Activated CD4-positive, alpha-beta T cell treated with anti-CD3 and anti-CD28 coated beads for 24 hours (primary cell): ENCODE data around the gene IFT122.

ENCODE experiments used
- DNase-seq, 2 donors: peaks; one replicate each; pipeline ENCODE4 v3.0.0-alpha.2; 2020; ENCODE audit warnings: low read depth in 2 of 2

Gene IFT122

GRCh38 chr3:129518581-129518980 lies 78.6 kb downstream of the IFT122 start:
- DNase-seq: no peak

DNA sequence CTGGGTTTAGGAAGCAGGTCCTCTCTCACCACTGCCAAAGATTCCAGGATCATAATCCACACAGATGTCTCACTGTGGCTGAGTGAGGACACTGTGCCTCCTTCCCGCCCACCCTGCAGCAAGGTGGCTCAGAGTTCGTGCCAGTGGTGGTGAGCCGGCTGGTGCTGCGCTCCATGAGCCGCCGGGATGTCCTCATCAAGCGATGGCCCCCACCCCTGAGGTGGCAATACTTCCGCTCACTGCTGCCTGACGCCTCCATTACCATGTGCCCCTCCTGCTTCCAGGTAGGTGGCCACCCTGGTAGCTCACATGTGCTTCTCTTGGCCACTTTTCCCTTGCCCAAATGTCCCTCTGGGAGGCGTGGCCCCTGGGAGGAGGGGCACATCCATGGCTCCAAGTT lies 79.4 kb downstream of the IFT122 start:
- no peak for DNase-seq

DNA sequence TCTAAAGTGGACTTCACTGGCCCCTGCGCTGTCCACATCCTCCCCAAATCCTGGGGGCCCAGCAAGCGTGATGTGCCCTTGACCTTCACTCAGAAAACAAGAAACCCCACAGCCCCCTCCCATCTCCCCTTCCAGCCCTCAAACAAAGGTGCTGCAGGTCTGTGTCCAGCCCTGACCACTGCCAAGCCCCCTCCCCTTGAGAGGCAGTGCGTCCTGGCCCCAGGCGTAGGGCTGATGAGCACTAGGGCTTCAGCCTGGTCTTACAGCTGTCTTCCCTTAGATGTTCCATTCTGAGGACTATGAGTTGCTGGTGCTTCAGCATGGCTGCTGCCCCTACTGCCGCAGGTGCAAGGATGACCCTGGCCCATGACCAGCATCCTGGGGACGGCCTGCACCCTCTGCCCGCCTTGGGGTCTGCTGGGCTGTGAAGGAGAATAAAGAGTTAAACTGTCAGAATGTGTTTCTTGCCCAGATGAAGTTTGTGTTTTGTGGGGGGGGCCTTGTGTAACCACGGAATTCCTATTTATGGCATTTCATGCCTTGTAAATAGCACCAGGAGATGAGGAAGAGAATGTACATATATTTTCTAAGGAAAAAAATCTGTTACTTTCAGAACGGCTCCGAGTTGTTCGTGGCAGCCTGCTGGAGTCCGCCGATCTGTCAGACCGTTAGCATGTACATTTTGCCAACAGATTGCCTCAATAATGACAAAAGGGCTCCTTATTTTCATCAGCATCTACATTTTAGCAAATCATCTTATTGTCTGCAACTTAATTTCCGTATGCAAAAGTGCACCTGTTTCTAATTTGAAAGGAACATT lies 80.1 kb downstream of the IFT122 start:
- no peak for DNase-seq

- no peak for DNase-seq
Measured at GRCh38 chr3:129520960-129521359, 80.9 kb downstream of the IFT122 start.

- DNase-seq: no peak
Measured at GRCh38 chr3:129521611-129522010, 81.6 kb downstream of the IFT122 start.

DNA sequence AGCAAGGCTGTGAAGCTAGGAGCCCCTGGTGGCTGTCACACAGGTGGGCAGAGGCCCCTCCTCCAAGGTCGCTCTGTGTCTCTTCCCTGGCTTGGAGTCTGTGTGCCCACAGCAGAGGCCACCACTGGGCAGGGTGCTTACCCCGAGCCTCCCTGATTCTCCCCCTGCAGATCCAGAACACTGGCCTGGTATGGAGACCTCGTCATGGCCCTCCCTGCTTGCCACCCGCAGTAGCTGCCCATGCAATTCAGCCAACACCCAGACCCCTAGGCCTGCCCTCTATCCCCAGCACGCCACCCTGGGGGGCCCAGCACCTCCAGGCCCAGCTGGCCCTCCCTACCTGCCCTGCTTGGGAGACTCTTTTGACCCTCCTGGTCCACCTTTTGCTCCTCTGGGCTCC lies 82.9 kb downstream of the IFT122 start:
- no peak for DNase-seq

DNA sequence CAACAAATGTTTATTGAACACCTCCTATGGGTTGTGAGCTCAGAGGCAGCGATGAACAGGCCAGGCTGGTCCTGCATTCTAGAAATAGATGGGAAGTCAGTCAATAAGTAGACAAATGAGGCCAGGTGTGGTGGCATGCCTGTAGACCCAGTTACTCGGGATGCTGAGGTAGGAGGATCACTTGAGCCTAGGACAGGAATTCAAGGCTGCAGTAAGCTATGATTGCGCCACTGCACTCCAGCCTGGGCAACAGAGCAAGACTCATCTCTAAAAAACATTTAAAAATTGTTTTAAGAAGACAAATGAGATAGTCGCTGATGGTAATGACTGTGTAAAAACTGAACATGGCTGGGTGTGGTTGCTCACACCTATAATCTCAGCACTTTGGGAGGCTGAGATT lies 84.1 kb downstream of the IFT122 start:
- no peak for DNase-seq

- no peak for DNase-seq
Measured at GRCh38 chr3:129525341-129525968, 85.4 kb downstream of the IFT122 start.

GRCh38 chr3:129526121-129526900 lies 86.3 kb downstream of the IFT122 start:
- no peak for DNase-seq

GRCh38 chr3:129527262-129527661 lies 87.2 kb downstream of the IFT122 start:
- no peak for DNase-seq

GRCh38 chr3:129528589-129529100 lies 88.6 kb downstream of the IFT122 start, which contains the start of gene RHO:
TSS of gene RHO (plus strand) at chr3:129528639. CDS start at chr3:129528734, 95 bp downstream.
- no peak for DNase-seq

DNA sequence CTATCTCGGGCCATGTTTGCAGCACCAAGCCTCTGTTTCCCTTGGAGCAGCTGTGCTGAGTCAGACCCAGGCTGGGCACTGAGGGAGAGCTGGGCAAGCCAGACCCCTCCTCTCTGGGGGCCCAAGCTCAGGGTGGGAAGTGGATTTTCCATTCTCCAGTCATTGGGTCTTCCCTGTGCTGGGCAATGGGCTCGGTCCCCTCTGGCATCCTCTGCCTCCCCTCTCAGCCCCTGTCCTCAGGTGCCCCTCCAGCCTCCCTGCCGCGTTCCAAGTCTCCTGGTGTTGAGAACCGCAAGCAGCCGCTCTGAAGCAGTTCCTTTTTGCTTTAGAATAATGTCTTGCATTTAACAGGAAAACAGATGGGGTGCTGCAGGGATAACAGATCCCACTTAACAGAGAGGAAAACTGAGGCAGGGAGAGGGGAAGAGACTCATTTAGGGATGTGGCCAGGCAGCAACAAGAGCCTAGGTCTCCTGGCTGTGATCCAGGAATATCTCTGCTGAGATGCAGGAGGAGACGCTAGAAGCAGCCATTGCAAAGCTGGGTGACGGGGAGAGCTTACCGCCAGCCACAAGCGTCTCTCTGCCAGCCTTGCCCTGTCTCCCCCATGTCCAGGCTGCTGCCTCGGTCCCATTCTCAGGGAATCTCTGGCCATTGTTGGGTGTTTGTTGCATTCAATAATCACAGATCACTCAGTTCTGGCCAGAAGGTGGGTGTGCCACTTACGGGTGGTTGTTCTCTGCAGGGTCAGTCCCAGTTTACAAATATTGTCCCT lies 89.6 kb downstream of the IFT122 start:
- DNase-seq: no peak

GRCh38 chr3:129530251-129530791 lies 90.3 kb downstream of the IFT122 start:
- no peak for DNase-seq

DNA sequence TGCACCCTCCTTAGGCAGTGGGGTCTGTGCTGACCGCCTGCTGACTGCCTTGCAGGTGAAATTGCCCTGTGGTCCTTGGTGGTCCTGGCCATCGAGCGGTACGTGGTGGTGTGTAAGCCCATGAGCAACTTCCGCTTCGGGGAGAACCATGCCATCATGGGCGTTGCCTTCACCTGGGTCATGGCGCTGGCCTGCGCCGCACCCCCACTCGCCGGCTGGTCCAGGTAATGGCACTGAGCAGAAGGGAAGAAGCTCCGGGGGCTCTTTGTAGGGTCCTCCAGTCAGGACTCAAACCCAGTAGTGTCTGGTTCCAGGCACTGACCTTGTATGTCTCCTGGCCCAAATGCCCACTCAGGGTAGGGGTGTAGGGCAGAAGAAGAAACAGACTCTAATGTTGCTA lies 90.8 kb downstream of the IFT122 start:
- DNase-seq: no peak

DNA sequence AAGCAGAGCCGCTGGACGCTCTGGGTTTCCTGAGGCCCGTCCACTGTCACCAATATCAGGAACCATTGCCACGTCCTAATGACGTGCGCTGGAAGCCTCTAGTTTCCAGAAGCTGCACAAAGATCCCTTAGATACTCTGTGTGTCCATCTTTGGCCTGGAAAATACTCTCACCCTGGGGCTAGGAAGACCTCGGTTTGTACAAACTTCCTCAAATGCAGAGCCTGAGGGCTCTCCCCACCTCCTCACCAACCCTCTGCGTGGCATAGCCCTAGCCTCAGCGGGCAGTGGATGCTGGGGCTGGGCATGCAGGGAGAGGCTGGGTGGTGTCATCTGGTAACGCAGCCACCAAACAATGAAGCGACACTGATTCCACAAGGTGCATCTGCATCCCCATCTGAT lies 91.7 kb downstream of the IFT122 start:
- DNase-seq: no peak

GRCh38 chr3:129532261-129532660 lies 92.2 kb downstream of the IFT122 start:
- no peak for DNase-seq

- DNase-seq: no peak
Measured at GRCh38 chr3:129533406-129533805, 93.4 kb downstream of the IFT122 start.

DNA sequence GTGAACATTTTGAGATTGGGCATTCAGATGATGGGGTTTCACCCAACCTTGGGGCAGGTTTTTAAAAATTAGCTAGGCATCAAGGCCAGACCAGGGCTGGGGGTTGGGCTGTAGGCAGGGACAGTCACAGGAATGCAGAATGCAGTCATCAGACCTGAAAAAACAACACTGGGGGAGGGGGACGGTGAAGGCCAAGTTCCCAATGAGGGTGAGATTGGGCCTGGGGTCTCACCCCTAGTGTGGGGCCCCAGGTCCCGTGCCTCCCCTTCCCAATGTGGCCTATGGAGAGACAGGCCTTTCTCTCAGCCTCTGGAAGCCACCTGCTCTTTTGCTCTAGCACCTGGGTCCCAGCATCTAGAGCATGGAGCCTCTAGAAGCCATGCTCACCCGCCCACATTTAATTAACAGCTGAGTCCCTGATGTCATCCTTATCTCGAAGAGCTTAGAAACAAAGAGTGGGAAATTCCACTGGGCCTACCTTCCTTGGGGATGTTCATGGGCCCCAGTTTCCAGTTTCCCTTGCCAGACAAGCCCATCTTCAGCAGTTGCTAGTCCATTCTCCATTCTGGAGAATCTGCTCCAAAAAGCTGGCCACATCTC lies 94.5 kb downstream of the IFT122 start:
- no peak for DNase-seq

DNA sequence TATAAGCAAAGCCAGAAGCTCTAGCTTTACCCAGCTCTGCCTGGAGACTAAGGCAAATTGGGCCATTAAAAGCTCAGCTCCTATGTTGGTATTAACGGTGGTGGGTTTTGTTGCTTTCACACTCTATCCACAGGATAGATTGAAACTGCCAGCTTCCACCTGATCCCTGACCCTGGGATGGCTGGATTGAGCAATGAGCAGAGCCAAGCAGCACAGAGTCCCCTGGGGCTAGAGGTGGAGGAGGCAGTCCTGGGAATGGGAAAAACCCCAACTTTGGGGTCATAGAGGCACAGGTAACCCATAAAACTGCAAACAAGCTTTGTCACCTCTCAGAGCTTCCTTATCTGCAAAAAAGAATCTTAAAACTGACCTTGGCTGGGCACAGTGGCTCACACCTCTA lies 95.1 kb downstream of the IFT122 start:
- no peak for DNase-seq

GRCh38 chr3:129536374-129536667 lies 96.3 kb downstream of the IFT122 start:
- no peak for DNase-seq

GRCh38 chr3:129536804-129537203 lies 96.8 kb downstream of the IFT122 start:
- DNase-seq: no peak
